ENCODE results near the gene ZNF100. TPM values are rescaled to one million over a fixed set of nuclear protein-coding genes. Genes with fewer than 3 reads are reported as not detected.
A peak's percentile ranks its signal among the peaks of the same experiment; 100 is the strongest.
"Not testable (repeated sequence)": the region's sequence is repeated elsewhere in the genome, so short reads cannot be mapped to it uniquely, and the experiment has no call there.

The ZNF100 gene
- total RNA-seq, 2 donors from 2014 or later = 20.7 to 25.4 TPM

DNA sequence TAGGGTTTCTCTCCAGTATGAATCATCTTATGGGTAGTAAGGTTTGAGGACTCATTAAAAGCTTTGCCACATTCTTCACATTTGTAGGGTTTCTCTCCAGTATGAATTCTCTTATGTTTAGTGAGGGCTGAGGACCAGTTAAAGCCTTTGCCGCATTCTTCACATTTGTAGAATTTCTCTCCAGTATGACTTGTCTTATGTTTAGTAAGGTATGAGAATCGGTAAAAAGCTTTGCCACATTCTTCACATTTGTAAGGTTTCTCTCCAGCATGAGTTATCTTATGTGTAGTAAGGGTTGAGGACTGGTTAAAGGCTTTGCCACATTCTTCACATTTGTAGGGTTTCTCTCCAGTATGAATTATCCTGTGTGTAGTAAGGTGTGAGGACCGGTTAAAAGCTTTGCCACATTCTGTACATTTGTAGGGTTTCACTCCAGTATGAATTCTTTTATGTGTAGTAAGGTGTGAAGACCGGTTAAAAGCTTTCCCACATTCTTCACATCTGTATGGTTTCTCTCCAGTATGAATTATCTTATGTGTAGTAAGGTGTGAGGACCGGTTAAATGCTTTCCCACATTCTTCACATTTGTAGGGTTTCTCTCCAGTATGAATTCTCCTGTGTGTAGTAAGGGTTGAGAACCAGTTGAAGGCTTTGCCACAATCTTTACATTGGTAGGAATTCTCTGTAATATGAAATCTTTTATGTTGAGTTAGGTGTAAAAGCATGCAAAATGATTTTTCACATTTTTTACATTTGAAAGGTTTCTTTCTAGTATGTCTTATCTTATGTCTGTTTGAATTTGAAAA is 40.2 kb downstream of the ZNF100 start:
- not testable (repeated sequence) for ATAC-seq; H3K27ac Mint-ChIP-seq; DNase-seq (ENCODE audit: low spot score in 2 of 2)
- Mint-ChIP-seq H3K36me3 (peaks cover 28 to 71% of the 10 kb centered on the region in 2 donors), H3K9me3 (peaks cover 19 to 26% of the 10 kb centered on the region in 2 donors)

DNA sequence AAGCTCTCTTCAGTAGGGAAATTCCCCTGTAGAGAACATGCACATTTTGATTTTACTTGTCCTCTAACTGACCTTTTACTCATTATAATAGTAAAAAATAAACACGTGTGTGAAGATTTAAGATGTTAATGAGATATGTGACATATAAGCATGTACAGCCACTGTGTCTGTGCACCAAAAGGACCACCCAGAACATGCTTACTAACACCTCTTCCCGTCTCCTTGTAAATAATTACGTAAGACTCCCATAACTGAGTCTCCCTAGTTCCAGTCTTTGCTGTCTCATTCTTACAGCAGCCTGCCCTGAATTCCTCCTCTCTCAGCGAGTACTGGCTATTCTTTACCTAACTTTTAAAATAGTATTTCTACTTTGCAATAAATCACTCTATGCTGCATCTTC is 53.6 kb downstream of the ZNF100 start:
- no peak for ATAC-seq

DNA sequence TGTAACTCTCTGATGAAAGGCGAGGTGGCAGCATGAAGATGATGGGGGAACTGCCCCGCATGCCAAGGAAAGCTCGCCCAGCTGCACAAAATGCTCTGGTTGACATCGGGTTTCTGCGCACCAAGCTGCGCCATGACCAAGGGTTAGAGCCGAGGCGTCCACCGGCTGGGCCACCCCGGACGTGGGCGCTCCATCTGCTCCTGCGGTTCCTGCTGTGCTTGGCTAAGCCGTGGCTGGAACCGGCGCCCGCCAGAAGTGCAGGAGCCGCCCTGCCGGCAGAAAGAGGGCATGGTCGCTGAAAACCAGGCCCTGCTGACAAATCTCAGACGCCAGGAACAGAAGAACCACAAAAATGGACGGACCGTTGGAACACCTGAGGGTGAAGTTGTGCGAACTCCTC is 57.9 kb downstream of the ZNF100 start:
- H3K27ac Mint-ChIP-seq = no peak overlapping the region
- no peaks in the 10 kb centered on the region for H3K36me3 Mint-ChIP-seq
- ATAC-seq (no peak), DNase-seq (ENCODE audit: low spot score in 2 of 2) (no peak)
- H3K9me3 Mint-ChIP-seq = peaks cover 0 to 13% of the 10 kb centered on the region in 2 donors

More for the DNA sequence above, 53.6 kb downstream of the ZNF100 start:
- DNase-seq (ENCODE audit: low spot score in 2 of 2) = no peak
- peaks cover 5 to 12% of the 10 kb centered on the region in 2 donors for H3K9me3 Mint-ChIP-seq
- peaks cover 0 to 6% of the 10 kb centered on the region in 2 donors for H3K36me3 Mint-ChIP-seq
- H3K27ac Mint-ChIP-seq = no peak overlapping the region

DNA sequence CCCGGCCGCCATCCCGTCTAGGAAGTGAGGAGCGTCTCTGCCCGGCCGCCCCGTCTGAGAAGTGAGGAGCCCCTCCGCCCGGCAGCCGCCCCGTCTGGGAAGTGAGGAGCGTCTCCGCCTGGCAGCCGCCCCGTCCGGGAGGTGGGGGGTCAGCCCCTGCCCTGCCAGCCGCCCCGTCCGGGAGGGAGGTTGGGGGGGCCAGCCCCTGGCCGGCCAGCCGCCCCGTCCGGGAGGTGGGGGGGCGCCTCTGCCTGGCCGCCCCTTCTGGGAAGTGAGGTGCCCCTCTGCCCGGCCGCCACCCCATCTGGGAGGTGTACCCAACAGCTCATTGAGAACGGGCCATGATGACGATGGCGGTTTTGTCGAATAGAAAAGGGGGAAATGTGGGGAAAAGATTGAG is 59.5 kb downstream of the ZNF100 start:
- not testable (repeated sequence) for DNase-seq (ENCODE audit: low spot score in 2 of 2); H3K27ac Mint-ChIP-seq; H3K9me3 Mint-ChIP-seq; ATAC-seq; H3K36me3 Mint-ChIP-seq

DNA sequence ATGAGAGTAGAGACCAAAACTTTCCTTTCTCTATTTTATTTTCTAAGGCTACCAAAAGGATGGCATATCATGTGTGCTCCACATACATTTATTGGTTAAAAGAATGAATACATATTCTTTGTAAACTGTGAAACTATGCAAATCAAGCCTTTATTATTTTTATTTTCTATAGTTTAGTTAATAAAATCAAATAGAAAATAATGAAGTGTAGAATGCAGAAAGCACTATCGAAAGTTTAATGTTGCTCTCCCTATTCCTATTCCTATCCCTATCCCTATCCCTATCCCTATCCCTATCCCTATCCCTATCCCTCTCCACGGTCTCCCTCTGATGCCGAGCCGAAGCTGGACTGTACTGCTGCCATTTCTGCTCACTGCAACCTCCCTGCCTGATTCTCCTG is 60.3 kb downstream of the ZNF100 start:
- ATAC-seq (no peak), DNase-seq (ENCODE audit: low spot score in 2 of 2) (no peak)
- Mint-ChIP-seq H3K27ac (peak overlapping the region in 1 of 2 donors; percentile 17), H3K9me3 (peaks cover 0 to 6% of the 10 kb centered on the region in 2 donors), H3K36me3 (no peaks in the 10 kb centered on the region)

DNA sequence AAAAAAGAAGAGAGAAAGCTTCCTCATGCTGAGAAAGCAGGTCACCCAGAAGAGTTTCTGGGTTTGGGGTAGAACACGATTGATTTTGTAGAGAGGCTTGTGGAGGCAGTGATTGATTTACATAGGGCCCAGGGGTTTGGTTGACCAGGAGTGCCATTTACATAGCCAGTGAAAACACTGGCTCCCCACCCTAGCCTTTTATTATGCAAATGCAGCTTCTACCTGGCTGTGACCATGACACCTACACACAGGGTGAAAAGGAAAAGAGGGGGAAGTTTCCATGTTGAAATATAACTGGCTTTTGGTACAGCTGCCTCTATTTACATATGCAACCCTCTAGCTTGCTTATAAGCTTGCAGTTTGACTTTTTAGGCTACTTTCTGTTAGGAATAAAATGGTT is 62.0 kb downstream of the ZNF100 start:
- DNase-seq (ENCODE audit: low spot score in 2 of 2) (no peak), ATAC-seq (no peak)
- Mint-ChIP-seq H3K27ac (no peak overlapping the region), H3K36me3 (no peaks in the 10 kb centered on the region), H3K9me3 (peaks cover 0 to 6% of the 10 kb centered on the region in 2 donors)

DNA sequence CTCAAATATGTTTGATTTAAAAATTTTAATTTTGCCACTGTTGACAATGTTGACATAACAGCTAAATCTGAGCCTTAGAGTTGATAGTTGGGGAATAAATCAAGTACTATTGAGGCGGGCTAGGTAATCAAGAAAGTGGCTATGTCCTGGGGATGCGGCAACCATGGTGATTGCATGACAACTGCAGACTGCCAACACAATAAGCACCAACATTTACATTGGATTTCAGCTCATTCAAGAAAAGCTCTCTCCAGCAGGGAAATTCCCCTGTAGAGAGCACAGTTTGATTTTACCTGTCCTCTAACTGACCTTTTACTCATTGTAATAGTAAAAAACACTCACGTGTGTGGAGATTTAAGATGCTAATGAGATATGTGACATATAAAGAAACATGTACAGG is 63.1 kb downstream of the ZNF100 start:
- ATAC-seq (no peak), DNase-seq (ENCODE audit: low spot score in 2 of 2) (no peak)
- Mint-ChIP-seq H3K36me3 (no peaks in the 10 kb centered on the region), H3K9me3 (peaks cover 0 to 6% of the 10 kb centered on the region in 2 donors), H3K27ac (no peak overlapping the region)

DNA sequence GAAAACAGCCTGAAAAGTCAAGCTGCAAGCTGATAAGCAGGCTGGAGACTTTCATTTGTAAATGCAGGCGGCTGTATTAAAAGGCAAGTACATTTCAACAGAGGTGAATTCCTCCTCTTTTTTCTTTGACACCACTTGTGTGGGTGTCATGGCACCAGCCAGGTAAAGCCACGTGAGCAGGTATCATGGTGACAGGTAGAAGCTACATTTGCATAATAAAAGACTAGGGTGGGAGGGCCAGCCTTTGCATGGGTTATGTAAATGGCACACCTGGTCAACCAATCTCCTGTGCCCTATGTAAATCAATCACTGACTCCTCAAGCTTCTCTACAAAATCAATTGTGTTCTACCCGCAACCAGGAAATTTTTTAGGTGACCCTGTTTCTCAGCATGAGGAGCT is 68.2 kb downstream of the ZNF100 start:
- Mint-ChIP-seq H3K36me3 (no peaks in the 10 kb centered on the region), H3K9me3 (no peaks in the 10 kb centered on the region), H3K27ac (no peak overlapping the region)
- DNase-seq (ENCODE audit: low spot score in 2 of 2) (no peak), ATAC-seq (no peak)

DNA sequence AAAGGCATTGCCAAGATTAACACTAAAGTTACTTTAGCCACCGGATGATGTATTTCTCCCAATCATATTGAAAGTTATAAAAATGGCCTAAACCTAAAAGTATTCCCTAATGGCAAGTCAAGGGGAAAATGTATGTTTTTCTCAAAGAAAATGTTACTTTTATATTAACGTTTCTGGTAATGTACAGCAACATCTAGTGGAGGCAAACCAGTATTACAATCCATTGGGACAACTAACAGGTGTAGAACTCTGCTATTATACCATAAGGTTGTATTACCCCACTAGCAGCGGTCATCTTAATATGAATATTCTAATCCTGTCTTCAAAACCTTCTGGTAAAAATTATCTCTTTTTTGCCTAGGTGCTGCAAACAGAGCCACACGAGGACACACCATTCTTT is 69.2 kb downstream of the ZNF100 start:
- Mint-ChIP-seq H3K36me3 (no peaks in the 10 kb centered on the region), H3K9me3 (no peaks in the 10 kb centered on the region), H3K27ac (no peak overlapping the region)
- ATAC-seq (peak in 1 of 2 donors; percentile 37), DNase-seq (ENCODE audit: low spot score in 2 of 2) (no peak)

DNA sequence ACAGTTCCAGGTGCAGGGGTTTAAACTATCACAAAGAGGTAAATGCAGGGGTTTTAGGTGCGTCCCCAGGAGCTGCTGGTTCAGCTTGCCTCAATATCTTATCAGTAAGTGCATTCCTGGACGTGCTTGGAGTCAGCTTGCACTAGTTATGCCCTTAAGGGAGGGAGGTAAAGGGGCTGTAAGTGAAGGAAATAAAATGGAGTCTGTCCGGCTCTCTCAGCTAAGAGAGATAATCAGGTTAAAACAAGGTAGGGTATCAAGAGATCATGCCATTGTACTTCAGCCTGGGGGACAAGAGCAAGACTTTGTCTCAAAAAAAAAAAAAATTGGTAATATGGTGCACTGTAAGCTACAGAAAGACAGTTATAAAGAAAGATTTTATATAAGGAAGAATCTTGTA is 69.7 kb downstream of the ZNF100 start:
- DNase-seq (ENCODE audit: low spot score in 2 of 2) = no peak
- Mint-ChIP-seq H3K27ac (no peak overlapping the region), H3K36me3 (no peaks in the 10 kb centered on the region), H3K9me3 (no peaks in the 10 kb centered on the region)
- ATAC-seq = no peak

DNA sequence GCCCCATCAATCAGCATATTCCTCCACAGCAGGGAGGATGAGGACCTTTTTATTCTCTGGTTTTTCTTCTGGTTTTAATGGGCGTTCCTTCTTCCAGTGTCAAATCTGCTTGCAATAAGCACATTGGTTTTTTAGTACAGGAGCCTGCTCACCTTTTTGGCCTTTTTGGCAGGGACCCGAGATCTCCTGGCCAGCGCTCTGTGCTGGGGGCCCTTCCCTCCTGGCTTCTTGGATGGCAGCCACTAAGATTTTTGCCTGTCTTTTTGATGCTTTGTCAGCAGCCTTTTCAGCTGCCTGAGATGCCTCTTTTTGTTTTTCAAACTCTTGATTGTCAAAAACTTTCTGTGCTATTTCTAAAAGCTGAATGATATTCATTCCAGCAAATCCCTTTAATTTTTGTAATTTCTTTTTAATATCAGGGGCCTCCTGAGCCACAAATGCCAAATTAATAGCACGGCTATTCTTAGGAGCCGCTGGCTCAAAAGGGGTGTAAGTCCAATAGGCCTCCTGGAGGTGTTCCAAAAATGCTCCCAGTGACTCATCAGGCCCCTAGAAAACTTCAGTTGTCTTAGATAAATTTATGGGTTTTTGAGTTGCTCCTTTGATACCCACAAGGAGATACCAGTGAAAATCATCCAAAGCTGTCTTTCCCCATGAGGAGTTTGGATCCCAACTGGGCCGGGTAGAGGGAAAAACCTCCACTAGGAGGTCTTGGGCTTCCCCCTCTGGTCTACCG is 73.0 kb downstream of the ZNF100 start:
- Mint-ChIP-seq H3K36me3 (no peaks in the 10 kb centered on the region), H3K27ac (no peak overlapping the region), H3K9me3 (no peaks in the 10 kb centered on the region)
- no peak for DNase-seq (ENCODE audit: low spot score in 2 of 2)
- no peak for ATAC-seq

DNA sequence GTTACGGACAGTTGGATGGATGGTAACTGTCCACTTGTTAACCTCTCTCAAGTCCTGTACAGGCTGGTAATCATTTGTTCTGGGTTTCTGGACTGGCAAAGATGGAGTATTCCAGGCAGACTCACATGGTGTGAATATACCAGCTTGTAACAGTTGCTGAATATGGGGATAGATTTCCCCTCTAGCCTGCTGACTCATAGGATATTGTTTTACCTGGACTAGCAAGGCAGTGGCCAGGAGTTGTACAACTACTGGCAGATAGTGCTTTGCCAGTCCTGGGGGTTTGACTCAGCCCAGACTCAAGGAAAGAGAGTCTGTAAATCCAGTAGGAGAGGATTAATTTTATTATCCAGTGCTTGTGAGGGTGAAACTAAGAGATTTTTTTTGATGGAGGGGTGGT is 74.0 kb downstream of the ZNF100 start:
- Mint-ChIP-seq H3K27ac (no peak overlapping the region), H3K9me3 (no peaks in the 10 kb centered on the region), H3K36me3 (no peaks in the 10 kb centered on the region)
- ATAC-seq = no peak
- DNase-seq (ENCODE audit: low spot score in 2 of 2) = no peak

DNA sequence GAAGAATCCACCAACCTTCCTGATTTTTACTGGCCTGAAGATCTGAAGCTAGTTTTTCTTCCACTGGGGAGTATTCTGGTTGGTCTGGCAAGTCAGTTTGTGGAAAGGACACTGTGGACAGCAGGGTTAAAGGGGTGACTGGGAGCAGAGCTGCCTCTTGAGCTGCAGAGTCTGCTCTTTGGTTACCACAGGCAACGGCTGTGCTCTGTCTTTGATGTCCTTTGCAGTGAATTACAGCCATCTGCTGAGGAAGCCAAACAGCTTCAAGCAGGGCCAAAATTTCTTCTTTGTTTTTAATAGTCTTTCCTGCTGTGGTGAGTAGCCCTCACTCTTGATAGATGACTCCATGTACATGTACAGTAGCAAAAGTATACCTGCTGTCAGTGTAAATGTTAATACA is 75.7 kb downstream of the ZNF100 start:
- Mint-ChIP-seq H3K36me3 (no peaks in the 10 kb centered on the region), H3K9me3 (no peaks in the 10 kb centered on the region), H3K27ac (no peak overlapping the region)
- DNase-seq (ENCODE audit: low spot score in 2 of 2) (no peak), ATAC-seq (no peak)

DNA sequence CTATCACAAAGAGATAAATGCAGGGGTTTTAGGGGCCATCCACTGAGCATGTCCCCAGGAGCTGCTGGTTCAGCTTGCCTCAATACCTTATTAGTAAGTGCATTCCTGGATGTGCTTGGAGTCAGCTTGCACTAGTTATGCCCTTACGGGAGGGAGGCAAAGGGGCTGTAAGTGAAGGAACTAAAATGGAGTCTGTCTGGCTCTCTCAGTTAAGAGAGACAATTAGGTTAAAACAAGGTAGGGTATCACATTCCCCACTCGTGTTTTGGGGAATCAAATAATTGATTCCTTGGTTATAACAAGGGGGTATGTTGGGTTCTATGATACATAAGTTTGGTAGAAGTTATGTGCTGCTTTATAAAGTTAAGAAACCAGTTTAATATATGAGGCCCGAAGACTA is 78.9 kb downstream of the ZNF100 start:
- peaks cover 0 to 4% of the 10 kb centered on the region in 2 donors for H3K36me3 Mint-ChIP-seq
- peaks cover 0 to 5% of the 10 kb centered on the region in 2 donors for H3K9me3 Mint-ChIP-seq
- H3K27ac Mint-ChIP-seq = no peak overlapping the region
- no peak for DNase-seq (ENCODE audit: low spot score in 2 of 2)
- no peak for ATAC-seq

DNA sequence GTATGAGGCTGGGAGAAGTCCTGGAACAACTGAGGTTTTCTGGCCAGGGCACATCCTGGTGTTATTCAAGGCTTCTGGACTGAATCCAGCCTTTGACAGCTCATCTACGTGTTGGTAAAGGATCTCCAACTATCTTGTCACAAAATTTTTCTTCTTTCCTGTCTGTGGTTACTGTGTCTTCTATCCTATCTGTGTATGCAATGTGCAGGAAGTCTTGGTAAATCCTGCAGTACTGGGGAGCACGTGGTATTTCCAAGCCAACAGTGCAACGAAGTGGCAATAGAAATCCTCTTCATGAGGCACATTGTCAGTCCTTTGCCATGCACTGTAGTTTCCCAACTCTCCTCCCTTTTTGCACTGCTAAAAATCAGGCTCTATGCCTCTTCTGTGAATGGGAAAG is 86.7 kb downstream of the ZNF100 start:
- DNase-seq (ENCODE audit: low spot score in 2 of 2) = no peak
- peaks cover 11 to 12% of the 10 kb centered on the region in 2 donors for H3K36me3 Mint-ChIP-seq
- H3K9me3 Mint-ChIP-seq = peaks cover 8 to 18% of the 10 kb centered on the region in 2 donors
- no peak for ATAC-seq
- H3K27ac Mint-ChIP-seq = no peak overlapping the region

DNA sequence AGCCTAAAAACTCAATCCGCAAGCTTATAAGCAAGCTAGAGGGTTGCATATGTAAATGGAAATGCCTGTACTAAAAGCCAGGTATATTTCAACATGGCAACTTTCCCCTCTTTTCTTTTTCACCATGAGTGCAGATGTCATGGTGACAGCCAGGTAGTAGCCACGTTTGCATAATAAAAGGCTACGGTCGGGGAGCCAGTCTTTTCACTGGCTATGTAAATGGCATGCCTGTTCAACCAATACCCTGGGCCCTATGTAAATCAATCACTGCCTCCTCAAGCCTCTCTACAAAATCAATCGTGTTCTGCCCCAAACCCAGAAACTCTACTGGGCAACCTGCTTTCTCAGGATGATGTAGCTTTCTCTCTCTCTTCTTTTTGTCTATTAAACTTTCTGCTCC is 87.4 kb downstream of the ZNF100 start:
- H3K36me3 Mint-ChIP-seq = peaks cover 11 to 12% of the 10 kb centered on the region in 2 donors

DNA sequence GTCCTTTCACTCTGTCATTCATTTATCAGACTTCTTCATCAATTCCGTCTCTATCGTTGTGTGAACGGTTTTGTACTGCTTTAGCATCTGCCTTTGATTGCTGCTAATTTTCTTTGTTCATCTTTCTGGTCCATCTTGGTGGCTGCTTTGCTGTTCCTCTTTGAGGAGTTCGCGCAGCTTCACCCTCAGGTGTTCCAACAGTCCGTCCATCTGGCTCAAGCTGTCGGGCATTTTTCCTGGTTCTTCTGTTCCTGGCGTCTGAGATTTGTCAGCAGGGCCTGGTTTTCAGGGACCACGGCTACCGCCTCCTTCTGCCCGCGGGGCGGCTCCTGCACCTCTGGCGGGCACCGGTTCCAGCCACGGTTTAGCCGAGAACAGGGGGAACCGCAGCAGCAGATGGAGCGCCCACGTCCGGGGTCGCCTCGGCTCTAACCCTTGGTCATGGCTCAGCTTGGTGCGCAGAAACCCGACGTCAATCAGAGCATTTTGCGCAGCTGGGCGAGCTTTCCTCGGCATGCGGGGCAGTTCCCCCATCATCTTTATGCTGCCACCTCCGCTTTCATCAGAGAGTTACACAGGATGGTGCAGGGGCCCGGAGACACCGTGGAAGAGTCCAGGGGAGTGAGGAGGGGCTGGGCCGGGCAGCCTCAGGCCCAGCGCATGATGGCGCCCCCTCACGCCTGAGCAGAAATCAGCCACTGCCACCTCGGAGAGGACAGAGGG is 89.5 kb downstream of the ZNF100 start:
- peaks cover 8 to 13% of the 10 kb centered on the region in 2 donors for H3K9me3 Mint-ChIP-seq
- peaks cover 7 to 12% of the 10 kb centered on the region in 2 donors for H3K36me3 Mint-ChIP-seq
- no peak for DNase-seq (ENCODE audit: low spot score in 2 of 2)
- peak in 1 of 2 donors; percentile 74 for ATAC-seq
- H3K27ac Mint-ChIP-seq = no peak overlapping the region

More for the DNA sequence above, 87.4 kb downstream of the ZNF100 start:
- DNase-seq (ENCODE audit: low spot score in 2 of 2) = no peak
- no peak for ATAC-seq
- Mint-ChIP-seq H3K9me3 (peaks cover 8 to 18% of the 10 kb centered on the region in 2 donors), H3K27ac (no peak overlapping the region)

All from activated naive CD4-positive, alpha-beta T cell treated with anti-CD3 and anti-CD28 coated beads, Interleukin-2, amount 50 U/mL, for 72 hours (primary cell).